DMS79 (cell line): ENCODE results near the gene WIZ.
A peak's percentile ranks its signal among the peaks of the same experiment; 100 is the strongest.
"Not testable (repeated sequence)": the region's sequence is repeated elsewhere in the genome, so short reads cannot be mapped to it uniquely, and the experiment has no call there.

Source experiments
- DNase-seq: peaks from one replicate; lab custom pipeline; 2025; lab: John Stamatoyannopoulos, UW

The WIZ gene

DNA sequence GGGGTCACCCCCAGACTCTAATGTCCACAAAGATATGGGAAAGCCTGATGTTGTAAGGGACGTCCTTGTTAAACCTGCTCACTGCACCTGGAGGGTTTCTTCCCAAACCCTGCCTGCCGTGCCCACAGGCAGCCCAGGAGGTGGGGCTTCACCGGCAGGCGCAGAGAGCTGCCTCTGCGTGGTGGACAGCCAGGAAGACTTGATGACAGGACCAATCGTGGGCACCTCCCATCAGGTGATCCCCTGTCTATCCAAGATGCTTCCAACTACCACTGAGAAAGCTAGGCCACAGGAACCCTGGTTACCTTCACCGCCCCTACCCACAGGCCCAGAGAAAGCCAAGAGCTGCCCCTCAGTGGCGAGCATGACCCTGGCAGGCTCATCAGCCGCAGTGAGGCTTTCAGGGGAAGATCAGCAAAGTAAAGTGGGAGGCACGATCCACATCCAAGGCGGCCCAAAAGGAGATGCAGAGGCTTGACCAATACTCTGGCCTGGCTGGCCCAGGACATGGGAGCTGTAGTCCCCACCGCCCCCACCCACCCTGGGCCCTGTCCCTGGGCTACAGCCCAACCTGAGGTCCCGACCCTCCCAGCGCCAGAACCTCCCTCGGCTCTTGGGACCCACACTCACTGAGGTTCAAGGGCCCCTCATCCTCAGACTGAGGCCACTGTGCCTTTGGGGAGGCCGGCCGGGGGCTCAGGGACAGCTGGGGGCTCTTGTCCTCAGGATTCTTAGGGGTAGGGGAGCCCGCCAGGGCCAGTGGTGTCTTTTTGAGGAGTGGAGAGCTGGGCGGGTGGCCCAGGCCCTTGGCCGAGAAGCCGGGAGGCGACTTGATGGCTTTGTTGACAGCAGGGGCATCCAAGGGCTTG is 20.6 kb downstream of the WIZ start:
- DNase-seq, result no peak

GRCh38 chr19:15427991-15428471 is 21.7 kb downstream of the WIZ start:
- DNase-seq, result no peak

- no peak for DNase-seq
Observed at GRCh38 chr19:15427350-15427700, 22.4 kb downstream of the WIZ start.

DNA sequence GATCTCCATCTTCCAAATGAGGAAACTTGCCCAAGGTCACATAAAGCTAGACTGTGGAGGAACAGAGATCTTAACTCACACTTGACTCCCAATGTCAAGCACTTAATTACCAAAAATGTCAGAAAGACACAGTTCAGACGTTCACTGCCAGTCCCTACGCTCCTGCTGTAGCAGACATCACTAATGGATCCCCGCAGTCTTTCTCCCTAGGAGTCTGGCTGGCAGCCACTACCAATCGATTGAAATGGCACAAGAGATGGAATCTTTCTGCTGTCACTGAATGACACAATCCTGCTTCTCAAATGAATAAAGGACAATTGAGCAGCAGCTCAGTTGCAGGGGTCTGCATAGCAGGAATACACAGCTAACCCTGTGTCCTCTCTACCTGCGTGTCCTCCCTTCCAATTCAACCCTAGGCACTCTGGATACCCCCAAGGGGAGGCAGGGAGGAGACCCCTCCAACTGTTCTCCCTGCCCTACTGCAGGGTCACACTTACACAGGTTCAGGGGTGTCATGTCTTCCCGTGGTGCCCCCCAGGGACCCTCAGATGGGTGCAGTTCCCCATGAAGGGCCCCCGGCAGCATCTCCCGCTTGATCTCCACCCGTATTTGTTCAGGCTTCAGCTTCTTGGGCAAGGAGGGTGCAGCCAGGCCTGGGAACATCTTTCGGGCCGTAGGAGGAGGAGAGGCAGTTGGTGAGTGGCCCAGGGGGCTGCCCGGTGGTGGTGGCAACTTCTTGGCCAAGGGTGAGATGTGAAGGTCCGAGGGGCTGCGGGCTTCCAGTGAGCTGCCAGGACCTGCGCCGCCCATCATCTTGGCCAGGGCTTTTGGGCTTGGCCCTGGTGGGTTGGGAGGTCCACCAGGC is 23.0 kb downstream of the WIZ start:
- no peak for DNase-seq

DNA sequence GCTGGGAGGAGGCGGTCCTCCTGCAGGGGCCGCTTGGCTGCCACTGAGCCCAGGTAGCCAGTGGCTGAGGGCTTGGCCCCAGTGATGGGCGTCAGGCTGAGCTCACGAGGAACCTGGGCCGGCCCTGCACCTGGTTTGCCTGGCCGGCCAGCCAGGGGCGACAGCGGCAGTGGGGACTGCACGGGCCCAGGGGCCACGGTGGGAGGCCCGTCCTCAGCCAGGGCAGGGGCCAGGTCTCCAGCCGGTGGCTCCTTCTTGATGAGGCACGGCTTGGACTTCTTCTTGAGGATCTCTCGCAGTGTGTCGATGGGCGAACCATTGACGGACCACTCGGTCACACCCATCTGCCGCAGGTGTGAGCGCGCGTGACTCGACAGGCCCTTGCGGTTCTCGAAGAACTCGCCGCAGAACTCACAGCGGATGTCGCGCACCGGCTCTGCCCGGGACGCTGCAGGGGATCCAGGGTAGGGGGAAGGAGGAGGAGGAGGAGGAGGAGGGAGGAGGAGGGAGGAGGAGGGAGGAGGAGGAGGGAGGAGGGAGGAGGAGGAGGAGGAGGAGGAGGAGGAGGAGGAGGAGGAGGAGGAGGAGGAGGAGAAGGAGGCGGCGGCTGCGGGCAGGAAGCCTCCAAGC is 24.3 kb downstream of the WIZ start:
- no peak for DNase-seq

GRCh38 chr19:15424692-15425272 is 25.0 kb downstream of the WIZ start:
- DNase-seq, result no peak

GRCh38 chr19:15424121-15424520 is 25.6 kb downstream of the WIZ start:
- no peak for DNase-seq

DNA sequence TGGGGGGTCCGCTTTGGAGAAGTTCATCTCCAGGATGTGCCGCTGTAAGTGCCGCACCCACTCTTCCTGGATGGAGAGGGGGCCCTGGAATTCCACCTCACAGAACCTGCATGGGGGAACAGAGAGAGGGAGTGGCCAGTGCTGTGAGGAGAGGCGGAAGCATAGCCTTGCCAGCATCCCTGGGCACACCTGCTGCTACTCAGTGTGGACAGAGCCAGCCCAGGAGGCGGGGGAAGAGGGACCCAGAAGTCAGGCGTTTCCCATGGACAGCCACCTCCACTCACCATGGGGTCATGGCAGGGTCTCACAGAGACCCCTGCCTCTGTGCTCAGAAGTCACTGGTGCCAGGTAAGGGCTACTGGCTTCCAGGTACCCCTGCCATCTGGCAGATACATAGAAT is 26.6 kb downstream of the WIZ start:
- DNase-seq, result no peak

- DNase-seq, result no peak
Observed at GRCh38 chr19:15422296-15423075, 27.3 kb downstream of the WIZ start.

- peak; percentile 67 for DNase-seq
Observed at GRCh38 chr19:15421721-15422260, 28.0 kb downstream of the WIZ start.

- no peak for DNase-seq
Observed at GRCh38 chr19:15421136-15421695, 28.5 kb downstream of the WIZ start.

DNA sequence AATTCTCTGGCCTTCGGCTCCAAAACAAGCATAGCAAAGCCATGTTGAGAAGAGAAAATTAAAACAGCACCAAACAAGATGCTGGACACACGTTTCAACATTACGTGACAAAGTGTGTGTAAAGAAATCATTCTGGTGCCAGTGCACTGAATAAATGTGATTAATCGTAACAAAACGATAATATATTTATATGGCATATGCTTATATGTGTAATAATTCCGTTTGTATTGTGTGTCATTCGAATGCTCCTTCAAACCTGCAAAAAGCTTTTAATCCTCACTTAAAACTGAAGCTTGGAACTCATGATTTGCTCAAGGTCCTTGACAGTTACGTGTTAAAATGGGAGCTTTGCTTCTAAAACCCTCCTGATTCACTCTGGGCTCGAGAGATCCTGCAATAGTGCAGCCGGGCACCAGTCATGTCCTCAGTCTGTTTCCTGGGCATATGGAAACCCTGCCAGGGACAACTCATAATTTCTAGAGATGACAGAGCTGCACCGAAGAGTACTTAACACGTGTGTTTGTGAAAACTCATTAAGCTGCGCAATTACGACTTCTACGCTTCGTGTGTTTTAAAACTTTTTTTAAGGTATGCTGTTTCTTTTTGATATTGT is 30.2 kb downstream of the WIZ start:
- DNase-seq, result no peak

GRCh38 chr19:15418579-15419412 is 31.0 kb downstream of the WIZ start, which contains the start of gene AKAP8L:
Gene AKAP8L, minus strand, starts transcription at chr19:15418988. Its CDS starts 65 bp downstream, at chr19:15418923.
- peak; percentile 99 for DNase-seq

DNA sequence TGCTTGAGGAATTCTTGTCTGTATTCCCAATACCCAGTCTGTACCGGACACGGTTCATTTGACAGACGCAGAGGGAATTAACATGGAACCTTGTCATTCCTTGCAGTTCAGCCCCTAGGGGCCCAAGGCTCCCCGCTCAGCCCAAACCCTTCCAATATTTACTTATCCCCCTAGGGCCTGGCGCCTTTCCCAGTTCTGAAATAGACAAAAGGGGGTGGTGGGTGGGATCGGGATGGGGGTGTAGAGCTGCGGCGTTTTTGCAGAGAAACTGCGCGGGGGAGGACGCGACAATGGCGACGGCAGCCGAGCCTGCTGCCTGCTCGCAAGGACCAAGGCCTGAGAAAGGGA is 31.6 kb downstream of the WIZ start:
- no peak for DNase-seq

- no peak for DNase-seq
Observed at GRCh38 chr19:15417699-15418098, 32.1 kb downstream of the WIZ start.

DNA sequence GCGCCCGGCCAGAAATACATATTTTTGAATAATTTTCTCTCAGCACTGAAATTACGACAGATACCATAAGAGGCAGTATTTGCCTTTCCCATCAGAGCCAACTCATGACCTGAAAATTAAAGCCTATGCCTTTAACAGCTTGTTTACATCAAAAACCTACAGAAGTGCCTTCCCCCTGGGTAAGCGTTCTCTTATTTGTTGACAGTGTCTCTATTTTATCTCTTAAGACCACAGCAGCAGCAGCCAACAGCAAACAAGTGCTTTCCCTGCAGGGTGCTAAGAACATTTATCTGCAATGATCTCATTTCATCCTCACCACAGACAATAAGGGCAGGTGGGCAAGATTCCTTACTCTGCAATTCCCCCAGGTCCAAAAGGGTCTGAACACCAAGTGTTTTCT is 36.9 kb downstream of the WIZ start:
- DNase-seq, result no peak

DNA sequence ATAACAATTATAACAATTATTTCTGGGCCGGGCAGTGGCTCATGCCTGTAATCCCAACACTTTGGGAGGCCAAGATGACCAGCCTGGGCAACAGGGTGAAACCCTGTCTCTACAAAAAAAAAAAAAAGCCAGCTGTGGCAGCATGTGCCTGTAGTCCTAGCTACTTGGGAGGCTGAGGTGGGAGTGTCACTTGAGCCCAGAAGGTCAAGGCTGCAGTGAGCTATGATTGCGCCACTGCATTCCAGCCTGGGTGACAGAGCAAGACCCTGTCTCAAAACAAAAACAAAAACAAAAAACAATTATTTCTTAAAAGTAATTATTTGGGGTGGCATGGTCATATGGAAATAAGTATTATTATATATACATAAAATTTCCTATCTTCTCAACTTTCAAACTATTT is 38.4 kb downstream of the WIZ start:
- DNase-seq, result not testable (repeated sequence)

GRCh38 chr19:15404780-15405211 is 45.0 kb downstream of the WIZ start:
- DNase-seq, result no peak

GRCh38 chr19:15404097-15404779 is 45.5 kb downstream of the WIZ start:
- DNase-seq, result no peak
